SKM-1 (cell line): ENCODE measurements around the gene PPP4C.
"Not testable (repeated sequence)": the region's sequence is repeated elsewhere in the genome, so short reads cannot be mapped to it uniquely, and the experiment has no call there.

Experiments used
- DNase-seq: peaks from one replicate; lab custom pipeline; 2025; ENCODE audit not compliant: unreplicated experiment; lab: John Stamatoyannopoulos, UW

The PPP4C gene

DNA sequence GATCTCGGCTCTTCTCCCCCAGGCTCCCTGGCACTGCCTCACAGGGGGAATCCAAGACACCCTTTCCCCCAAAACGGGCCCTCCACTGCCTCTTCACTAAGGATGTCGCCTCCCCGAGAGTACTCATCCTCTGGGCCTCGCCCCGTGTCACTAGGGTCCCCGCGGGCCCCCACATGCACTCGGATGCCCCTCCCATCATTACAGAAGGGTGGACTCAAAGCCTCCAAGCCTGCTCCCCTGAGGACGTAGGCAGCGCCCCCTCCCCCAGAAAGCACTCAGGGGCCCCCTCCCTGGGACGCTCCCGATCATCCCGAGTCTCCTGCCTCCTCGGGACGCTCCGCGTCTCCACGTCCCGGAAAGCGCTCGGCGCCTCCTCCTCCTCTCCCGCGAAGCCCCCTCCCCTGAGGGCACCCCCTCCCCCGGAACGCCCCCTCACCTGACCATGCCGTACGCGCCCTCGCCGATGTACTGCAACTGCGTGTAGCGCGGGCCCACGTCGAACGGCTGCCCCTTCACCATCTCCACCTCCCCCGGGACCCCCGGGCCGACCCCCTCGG is 46.9 kb downstream of the PPP4C start:
- DNase-seq: no peak

DNA sequence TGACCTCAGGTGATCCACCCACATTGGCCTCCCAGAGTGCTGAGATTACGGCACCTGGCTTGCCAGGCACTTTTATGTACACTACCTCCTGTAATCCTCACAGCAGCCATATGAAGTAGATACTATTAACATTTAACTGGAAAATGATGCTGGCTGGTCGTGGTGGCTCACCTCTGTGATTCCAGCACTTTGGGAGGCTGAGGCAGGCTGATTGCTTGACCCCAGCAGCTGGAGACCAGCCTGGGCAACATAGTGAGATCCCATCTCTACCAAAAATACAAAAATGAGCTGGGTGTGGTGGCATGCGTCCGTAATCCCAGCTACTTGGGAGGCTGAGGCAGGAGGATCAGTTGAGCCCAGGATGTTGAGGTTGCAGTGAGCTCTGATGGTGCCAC is 49.2 kb downstream of the PPP4C start:
- DNase-seq: no peak

DNA sequence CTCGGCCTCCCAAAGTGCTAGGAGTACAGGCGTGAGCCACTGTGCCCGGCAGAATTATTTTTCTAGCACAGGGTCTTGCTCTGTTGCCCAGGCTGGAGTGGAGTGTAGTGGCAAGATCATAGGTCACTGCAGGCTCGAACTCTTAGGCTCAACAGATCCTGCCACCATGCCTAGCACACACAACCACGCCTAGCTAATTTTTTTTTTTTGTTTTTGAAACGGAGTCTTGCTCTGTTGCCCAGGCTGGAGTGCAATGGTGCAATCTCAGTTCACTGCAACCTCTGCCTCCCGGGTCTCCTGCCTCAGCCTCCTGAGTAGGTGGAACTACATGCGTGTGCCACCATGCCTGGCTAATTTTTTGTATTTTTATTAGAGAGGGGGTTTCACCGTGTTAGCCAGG is 49.9 kb downstream of the PPP4C start:
- not testable (repeated sequence) for DNase-seq

DNA sequence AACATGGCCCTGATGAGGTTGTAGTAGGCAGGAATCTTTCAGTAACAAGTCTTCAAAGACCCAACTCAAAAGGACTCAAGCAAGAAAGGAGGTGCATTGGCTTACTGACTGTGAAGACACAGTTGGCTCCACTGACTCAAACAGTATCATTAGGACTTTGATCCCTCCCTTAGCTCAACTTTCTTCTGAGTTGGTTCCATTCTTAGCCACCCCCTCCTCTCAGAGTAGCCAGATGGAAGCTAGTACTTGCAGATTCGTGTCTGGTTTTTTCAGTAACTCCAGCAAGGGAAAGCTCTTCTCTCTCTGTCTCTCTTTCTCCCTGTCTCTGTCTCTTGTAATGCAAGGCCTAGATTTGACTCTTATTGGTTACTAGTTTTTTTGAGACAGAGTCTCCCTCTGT is 52.2 kb downstream of the PPP4C start:
- DNase-seq: no peak

DNA sequence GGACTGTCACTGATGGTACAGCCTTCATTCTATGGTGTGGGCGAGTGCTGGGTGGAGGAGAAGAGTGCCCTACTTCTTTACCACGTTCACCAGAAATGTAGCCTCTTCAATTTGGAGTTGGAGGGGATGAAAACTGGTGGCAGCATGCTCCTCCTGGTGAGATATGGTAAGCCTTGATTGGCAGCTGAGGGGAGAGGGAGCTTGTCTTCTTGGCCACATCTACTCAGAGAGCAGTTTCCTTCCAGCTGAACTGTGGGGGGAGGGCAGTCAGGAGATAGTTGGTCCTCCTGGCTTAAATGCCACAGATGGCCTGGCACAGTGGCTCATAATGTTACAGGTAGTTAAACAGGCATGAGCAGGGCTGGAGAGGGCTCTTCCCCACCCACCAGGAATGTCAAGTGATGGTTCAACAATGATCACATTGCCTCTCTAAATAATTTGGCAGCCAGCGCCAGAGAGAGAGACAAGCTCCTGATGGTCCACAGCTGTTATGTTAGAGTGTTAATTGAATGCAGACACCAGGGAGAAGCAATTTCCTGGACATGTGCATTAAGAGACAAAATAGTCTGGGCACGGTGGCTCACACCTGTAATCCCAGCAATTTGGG is 56.2 kb downstream of the PPP4C start:
- no peak for DNase-seq

DNA sequence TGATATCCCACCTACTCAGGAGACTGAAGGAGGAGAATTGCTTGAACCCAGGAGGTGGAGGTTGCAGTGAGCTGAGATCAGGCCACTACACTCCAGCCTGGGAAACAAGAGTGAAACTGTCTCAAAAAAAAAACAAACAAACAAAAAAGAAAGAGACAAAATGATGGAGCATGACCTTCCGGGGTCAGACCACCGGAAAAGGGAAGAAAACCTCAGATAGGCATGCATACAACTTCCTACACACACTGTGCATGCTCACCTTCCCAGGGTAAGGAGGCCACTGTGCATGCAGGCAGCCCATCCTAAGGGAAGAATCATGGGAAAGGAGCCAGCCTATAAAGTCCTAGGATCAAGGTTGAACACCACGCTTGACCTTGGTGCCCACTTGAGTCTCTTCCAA is 56.8 kb downstream of the PPP4C start:
- no peak for DNase-seq
